ENCODE results near the gene PAM16. TPM values are rescaled to one million over a fixed set of nuclear protein-coding genes. Genes with fewer than 3 reads are reported as not detected.
"Not testable (repeated sequence)": the region's sequence is repeated elsewhere in the genome, so short reads cannot be mapped to it uniquely, and the experiment has no call there.

PAM16 gene
- total RNA-seq = 33.0 and 35.0 TPM in 2 replicates
- polyA plus RNA-seq = 57.7 and 70.4 TPM in 2 replicates

- TF ChIP-seq EZH2phosphoT487 (IDR thresholded peaks at IDR 0.05; ENCODE audit: low read depth, severe bottlenecking, unreplicated experiment) = no peak
- TF ChIP-seq, protein P1, sequence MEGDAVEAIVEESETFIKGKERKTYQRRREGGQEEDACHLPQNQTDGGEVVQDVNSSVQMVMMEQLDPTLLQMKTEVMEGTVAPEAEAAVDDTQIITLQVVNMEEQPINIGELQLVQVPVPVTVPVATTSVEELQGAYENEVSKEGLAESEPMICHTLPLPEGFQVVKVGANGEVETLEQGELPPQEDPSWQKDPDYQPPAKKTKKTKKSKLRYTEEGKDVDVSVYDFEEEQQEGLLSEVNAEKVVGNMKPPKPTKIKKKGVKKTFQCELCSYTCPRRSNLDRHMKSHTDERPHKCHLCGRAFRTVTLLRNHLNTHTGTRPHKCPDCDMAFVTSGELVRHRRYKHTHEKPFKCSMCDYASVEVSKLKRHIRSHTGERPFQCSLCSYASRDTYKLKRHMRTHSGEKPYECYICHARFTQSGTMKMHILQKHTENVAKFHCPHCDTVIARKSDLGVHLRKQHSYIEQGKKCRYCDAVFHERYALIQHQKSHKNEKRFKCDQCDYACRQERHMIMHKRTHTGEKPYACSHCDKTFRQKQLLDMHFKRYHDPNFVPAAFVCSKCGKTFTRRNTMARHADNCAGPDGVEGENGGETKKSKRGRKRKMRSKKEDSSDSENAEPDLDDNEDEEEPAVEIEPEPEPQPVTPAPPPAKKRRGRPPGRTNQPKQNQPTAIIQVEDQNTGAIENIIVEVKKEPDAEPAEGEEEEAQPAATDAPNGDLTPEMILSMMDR (IDR thresholded peaks at IDR 0.05; ENCODE audit: poor library complexity) = peak; percentile 19
- peaks cover 43% of the 10 kb centered on the region for H3K79me2 ChIP-seq
- peak within 1 kb of the TSS; percentile 86 for H3K4me3 ChIP-seq
- no peaks in the 10 kb centered on the region for H3K9me2 ChIP-seq (replicated peaks; ENCODE audit: insufficient read depth)
- no peaks in the 10 kb centered on the region for H3K27me3 ChIP-seq
- WGBS (ENCODE audit: low lambda C conversion rate, missing lambda C conversion rate) = 1% methylated on average over 57 of the region's 81 CpGs
- no peaks in the 10 kb centered on the region for H3K36me3 ChIP-seq (replicated peaks; ENCODE audit: insufficient read depth, low read depth)
- peak; percentile 98 for DNase-seq (ENCODE audit: low spot score)
- peak within 1 kb of the TSS; percentile 86 for H3K27ac ChIP-seq
- peaks cover 15% of the 10 kb centered on the region for H3K4me1 ChIP-seq (ENCODE audit: insufficient read depth)
- H3K4me2 ChIP-seq = peak within 1 kb of the TSS; percentile 90
- no peaks in the 10 kb centered on the region for H3K9me3 ChIP-seq (ENCODE audit: low read depth)
- peak within 1 kb of the TSS; percentile 43 for H2AFZ ChIP-seq
- H4K20me1 ChIP-seq (ENCODE audit: insufficient read depth, poor library complexity, severe bottlenecking) = peaks cover 8% of the 10 kb centered on the region
These were observed at the start of gene PAM16 for GRCh38 chr16:4350787-4351659. PAM16 (minus strand) TSS chr16:4351321; CDS start chr16:4351234, 87 bp downstream.

DNA sequence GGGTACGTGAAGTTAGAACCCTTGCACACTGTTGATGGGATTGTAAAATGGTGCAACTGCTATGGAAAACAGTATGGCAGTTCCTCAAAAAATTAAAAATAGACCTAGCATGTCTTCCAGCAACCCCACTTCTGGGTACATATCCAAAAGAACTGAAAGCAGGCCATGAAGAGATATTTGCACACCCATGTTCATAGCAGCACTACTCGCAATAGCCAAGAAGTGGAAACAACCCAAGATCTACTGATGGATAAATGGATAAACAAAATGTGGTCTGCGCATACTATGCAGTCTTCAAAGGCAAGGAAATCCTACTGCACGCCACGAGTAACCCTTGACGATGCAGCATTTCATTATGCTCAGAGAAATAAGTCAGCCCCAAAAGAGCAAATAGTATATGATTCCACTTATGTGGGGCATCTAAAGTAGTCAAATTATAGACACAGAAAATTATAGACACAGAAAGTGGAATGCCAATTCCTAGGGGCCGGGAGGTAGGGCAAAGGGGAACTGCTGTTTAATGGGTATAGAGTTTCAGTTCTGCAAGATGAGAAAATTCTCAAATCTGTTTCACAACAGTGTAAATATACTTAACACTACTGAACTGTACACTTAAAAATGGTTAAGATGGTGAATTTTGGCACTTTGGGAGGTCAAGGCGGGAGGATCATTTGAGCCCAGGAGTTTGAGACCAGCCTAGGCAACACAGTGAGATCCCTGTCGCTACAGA lies 48.0 kb upstream of the PAM16 start:
- DNase-seq (ENCODE audit: low spot score) = no peak
- Histone ChIP-seq H3K4me2 (no peak overlapping the region), H3K27me3 (no peaks in the 10 kb centered on the region), H3K79me2 (no peaks in the 10 kb centered on the region), H3K4me3 (no peak overlapping the region), H3K9me3 (ENCODE audit: low read depth) (no peaks in the 10 kb centered on the region), H3K36me3 (replicated peaks; ENCODE audit: insufficient read depth, low read depth) (no peaks in the 10 kb centered on the region), H3K4me1 (ENCODE audit: insufficient read depth) (no peaks in the 10 kb centered on the region), H3K27ac (no peak overlapping the region), H2AFZ (no peak overlapping the region), H4K20me1 (ENCODE audit: insufficient read depth, poor library complexity, severe bottlenecking) (no peaks in the 10 kb centered on the region), H3K9me2 (replicated peaks; ENCODE audit: insufficient read depth) (no peaks in the 10 kb centered on the region)
- WGBS (ENCODE audit: low lambda C conversion rate, missing lambda C conversion rate) = 95% methylated on average over 9 of the region's 9 CpGs
- TF ChIP-seq EZH2phosphoT487 (IDR thresholded peaks at IDR 0.05; ENCODE audit: low read depth, severe bottlenecking, unreplicated experiment) (no peak), EZH2 (IDR thresholded peaks at IDR 0.05; ENCODE audit: borderline replicate concordance) (no peak)
- TF ChIP-seq, protein P1 (IDR thresholded peaks at IDR 0.05; ENCODE audit: poor library complexity) = no peak

GRCh38 chr16:4395055-4395726 lies 44.1 kb upstream of the PAM16 start:
- Histone ChIP-seq H3K27ac (no peak overlapping the region), H3K36me3 (replicated peaks; ENCODE audit: insufficient read depth, low read depth) (no peaks in the 10 kb centered on the region), H3K27me3 (no peaks in the 10 kb centered on the region), H3K9me3 (ENCODE audit: low read depth) (no peaks in the 10 kb centered on the region), H4K20me1 (ENCODE audit: insufficient read depth, poor library complexity, severe bottlenecking) (no peaks in the 10 kb centered on the region), H2AFZ (no peak overlapping the region), H3K4me1 (ENCODE audit: insufficient read depth) (peaks cover 19% of the 10 kb centered on the region), H3K9me2 (replicated peaks; ENCODE audit: insufficient read depth) (no peaks in the 10 kb centered on the region), H3K79me2 (no peaks in the 10 kb centered on the region), H3K4me2 (no peak overlapping the region), H3K4me3 (no peak overlapping the region)
- DNase-seq (ENCODE audit: low spot score) = no peak
- WGBS (ENCODE audit: low lambda C conversion rate, missing lambda C conversion rate) = 71% methylated on average over 9 of the region's 9 CpGs
- TF ChIP-seq EZH2 (IDR thresholded peaks at IDR 0.05; ENCODE audit: borderline replicate concordance) = no peak
- no peak for TF ChIP-seq EZH2phosphoT487 (IDR thresholded peaks at IDR 0.05; ENCODE audit: low read depth, severe bottlenecking, unreplicated experiment)
- TF ChIP-seq, protein P1 (IDR thresholded peaks at IDR 0.05; ENCODE audit: poor library complexity) = no peak

DNA sequence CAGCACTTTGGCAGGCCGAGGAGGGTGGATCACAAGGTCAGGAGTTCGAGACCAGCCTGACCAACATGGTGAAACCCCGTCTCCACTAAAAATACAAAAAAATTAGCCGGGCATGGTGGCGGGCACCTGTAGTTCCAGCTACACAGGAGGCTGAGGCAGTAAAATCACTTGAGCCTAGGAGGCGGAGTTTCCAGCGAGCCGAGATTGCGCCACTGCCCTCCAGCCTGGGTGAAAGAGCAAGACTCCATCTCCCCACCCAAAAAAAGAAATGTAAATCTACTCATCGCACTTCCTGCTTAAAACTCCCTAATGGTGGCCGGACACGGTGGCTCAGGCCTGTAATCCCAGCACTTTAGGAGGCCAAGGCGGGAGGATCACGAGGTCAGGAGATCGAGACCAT lies 42.7 kb upstream of the PAM16 start:
- H3K27ac ChIP-seq = peak overlapping the region; percentile 93
- H3K27me3 ChIP-seq; H3K9me3 ChIP-seq (ENCODE audit: low read depth); H4K20me1 ChIP-seq (ENCODE audit: insufficient read depth, poor library complexity, severe bottlenecking); H3K4me2 ChIP-seq; H3K79me2 ChIP-seq; H3K4me3 ChIP-seq; H3K36me3 ChIP-seq (replicated peaks; ENCODE audit: insufficient read depth, low read depth); H2AFZ ChIP-seq; H3K9me2 ChIP-seq (replicated peaks; ENCODE audit: insufficient read depth); DNase-seq (ENCODE audit: low spot score): not testable (repeated sequence)
- 97% methylated on average over 15 of the region's 15 CpGs for WGBS (ENCODE audit: low lambda C conversion rate, missing lambda C conversion rate)
- H3K4me1 ChIP-seq (ENCODE audit: insufficient read depth) = peaks cover 28% of the 10 kb centered on the region
